ENCODE measurements around the gene KRTAP4-16.

DNA sequence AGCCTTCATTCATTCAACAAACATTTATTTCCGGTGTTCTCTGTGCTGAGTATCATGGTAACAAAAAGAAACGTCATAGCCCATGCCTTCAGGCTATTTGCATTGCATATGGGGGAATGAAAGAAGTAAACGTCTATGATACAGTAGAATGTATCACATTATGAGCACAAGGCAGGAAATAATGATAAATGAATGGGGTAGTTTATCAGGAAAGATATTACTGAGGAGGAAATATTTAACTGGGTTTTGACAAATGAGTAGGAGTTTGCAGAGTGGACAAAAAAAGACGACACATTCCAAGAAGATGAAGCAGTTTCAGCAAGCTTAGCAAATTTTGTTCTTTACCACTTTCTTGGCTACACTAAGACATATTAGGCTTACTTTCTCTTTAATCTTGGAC, 19.4 kb downstream of the KRTAP4-16 start:
- TF ChIP-seq, protein P1, sequence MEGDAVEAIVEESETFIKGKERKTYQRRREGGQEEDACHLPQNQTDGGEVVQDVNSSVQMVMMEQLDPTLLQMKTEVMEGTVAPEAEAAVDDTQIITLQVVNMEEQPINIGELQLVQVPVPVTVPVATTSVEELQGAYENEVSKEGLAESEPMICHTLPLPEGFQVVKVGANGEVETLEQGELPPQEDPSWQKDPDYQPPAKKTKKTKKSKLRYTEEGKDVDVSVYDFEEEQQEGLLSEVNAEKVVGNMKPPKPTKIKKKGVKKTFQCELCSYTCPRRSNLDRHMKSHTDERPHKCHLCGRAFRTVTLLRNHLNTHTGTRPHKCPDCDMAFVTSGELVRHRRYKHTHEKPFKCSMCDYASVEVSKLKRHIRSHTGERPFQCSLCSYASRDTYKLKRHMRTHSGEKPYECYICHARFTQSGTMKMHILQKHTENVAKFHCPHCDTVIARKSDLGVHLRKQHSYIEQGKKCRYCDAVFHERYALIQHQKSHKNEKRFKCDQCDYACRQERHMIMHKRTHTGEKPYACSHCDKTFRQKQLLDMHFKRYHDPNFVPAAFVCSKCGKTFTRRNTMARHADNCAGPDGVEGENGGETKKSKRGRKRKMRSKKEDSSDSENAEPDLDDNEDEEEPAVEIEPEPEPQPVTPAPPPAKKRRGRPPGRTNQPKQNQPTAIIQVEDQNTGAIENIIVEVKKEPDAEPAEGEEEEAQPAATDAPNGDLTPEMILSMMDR (IDR thresholded peaks at IDR 0.05), result no peak
- no peak for TF ChIP-seq POLR2A (IDR thresholded peaks at IDR 0.05)

Data from esophagus squamous epithelium (tissue), 4 donors.